22Rv1 (cell line): ENCODE data around the gene NARF.

Source experiments
- ZFX ChIP-seq: fragments of 450-650 bp; IDR thresholded peaks from 2 replicates; pipeline ENCODE4 v1.6.1; 2017; ENCODE audit warnings: antibody characterized with exemption, borderline replicate concordance
- TF ChIP-seq, protein P1 (sequence below): fragments of 450-650 bp; IDR thresholded peaks from 2 replicates; pipeline ENCODE4 v1.5.1; 2017; ENCODE audit warnings: mild to moderate bottlenecking

- TF ChIP-seq, protein P1, sequence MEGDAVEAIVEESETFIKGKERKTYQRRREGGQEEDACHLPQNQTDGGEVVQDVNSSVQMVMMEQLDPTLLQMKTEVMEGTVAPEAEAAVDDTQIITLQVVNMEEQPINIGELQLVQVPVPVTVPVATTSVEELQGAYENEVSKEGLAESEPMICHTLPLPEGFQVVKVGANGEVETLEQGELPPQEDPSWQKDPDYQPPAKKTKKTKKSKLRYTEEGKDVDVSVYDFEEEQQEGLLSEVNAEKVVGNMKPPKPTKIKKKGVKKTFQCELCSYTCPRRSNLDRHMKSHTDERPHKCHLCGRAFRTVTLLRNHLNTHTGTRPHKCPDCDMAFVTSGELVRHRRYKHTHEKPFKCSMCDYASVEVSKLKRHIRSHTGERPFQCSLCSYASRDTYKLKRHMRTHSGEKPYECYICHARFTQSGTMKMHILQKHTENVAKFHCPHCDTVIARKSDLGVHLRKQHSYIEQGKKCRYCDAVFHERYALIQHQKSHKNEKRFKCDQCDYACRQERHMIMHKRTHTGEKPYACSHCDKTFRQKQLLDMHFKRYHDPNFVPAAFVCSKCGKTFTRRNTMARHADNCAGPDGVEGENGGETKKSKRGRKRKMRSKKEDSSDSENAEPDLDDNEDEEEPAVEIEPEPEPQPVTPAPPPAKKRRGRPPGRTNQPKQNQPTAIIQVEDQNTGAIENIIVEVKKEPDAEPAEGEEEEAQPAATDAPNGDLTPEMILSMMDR = no peak
- TF ChIP-seq ZFX = no peak
Observed at GRCh38 chr17:82446124-82446523, 12.4 kb upstream of the NARF start.
